ENCODE results near the gene LASP1. TPM values are rescaled to one million over a fixed set of nuclear protein-coding genes. Genes with fewer than 3 reads are reported as not detected.

The LASP1 gene
- total and polyA plus RNA-seq, 2 of the 4 experiments (the other 2 are of a cell fraction): 79.8 to 262 TPM

- H4K5ac ChIP-seq (ENCODE audit: low read depth, low read length): no peak overlapping the region
- H3K4me3 ChIP-seq (ENCODE audit: insufficient read depth, low read depth, low read length): no peak overlapping the region
- H2BK15ac ChIP-seq (ENCODE audit: low read depth, low read length): no peak overlapping the region
- H3K27ac ChIP-seq (ENCODE audit: insufficient read depth, low read length): no peak overlapping the region
- H3K9me3 ChIP-seq (ENCODE audit: control insufficient read depth, insufficient read depth, low read length): no peaks in the 10 kb centered on the region
- dilution Hi-C loops (cut with HindIII; ENCODE audit: low sequenced_read_pairs, unreplicated experiment): no loop called here
- H3K9me1 ChIP-seq (ENCODE audit: insufficient read depth, low read length): peaks cover 9% of the 10 kb centered on the region; the same call in 1 of the 2 replicates
- H2BK120ac ChIP-seq (ENCODE audit: low read depth, low read length): no peak overlapping the region
- no peak overlapping the region; a peak in 1 of 4 replicates for H4K8ac ChIP-seq (ENCODE audit: low read depth in 2 of 2, low read length in 2 of 2)
- DNase-seq (no peak), ATAC-seq (ENCODE audit: low read depth) (no peak)
- no peak overlapping the region for H2BK20ac ChIP-seq (ENCODE audit: low read depth, low read length)
- H3K14ac ChIP-seq (replicated peaks; ENCODE audit: low read depth, low read length): no peak overlapping the region
- H4K91ac ChIP-seq (ENCODE audit: insufficient read depth, low read depth, low read length): no peak overlapping the region
- WGBS, 2 experiments (ENCODE audit: extremely low coverage in 2 of 2, insufficient read length in 1 of 2): 100% methylated on average over 1 of the region's 16 CpGs; no CpG with 5 or more reads in 1 of the 2 experiments
- POLR2A ChIA-PET (ENCODE audit: unreplicated experiment): no interaction called here
- BruUV-seq (replicated peaks): no TSS peak
- H3K36me3 ChIP-seq (ENCODE audit: control insufficient read depth, insufficient read depth, low read length): peaks cover 62% of the 10 kb centered on the region
- no peaks in the 10 kb centered on the region for H3K27me3 ChIP-seq (ENCODE audit: control insufficient read depth, insufficient read depth, low read length)
- H3K9ac ChIP-seq (ENCODE audit: low read depth, low read length): no peak overlapping the region
- intact Hi-C loops (cut with micrococcal nuclease): no loop called here
- H3K4ac ChIP-seq (ENCODE audit: low read depth, low read length): no peak overlapping the region
- peaks cover 30 to 79% of the 10 kb centered on the region in 2 experiments; a peak in 3 of 4 replicates for H3K79me1 ChIP-seq (ENCODE audit: low read depth in 1 of 2, low read length in 2 of 2)
- H2BK5ac ChIP-seq (ENCODE audit: low read depth, low read length, poor library complexity, severe bottlenecking): peak overlapping the region; percentile 33
- peaks cover 48% of the 10 kb centered on the region for H4K20me1 ChIP-seq (ENCODE audit: insufficient read depth, low read length)
- no peak overlapping the region for H3K4me2 ChIP-seq (ENCODE audit: low read depth, low read length)
- H2AK5ac ChIP-seq (ENCODE audit: low read depth, low read length): no peak overlapping the region
- in situ Hi-C loops (cut with MboI; ENCODE audit: low sequenced_read_pairs): no loop called here
- H3K18ac ChIP-seq (ENCODE audit: low read depth, low read length): no peak overlapping the region
- no peak overlapping the region for H2AK9ac ChIP-seq (replicated peaks; ENCODE audit: low read depth, low read length, poor library complexity)
- H2AFZ ChIP-seq (replicated peaks; ENCODE audit: low read length, poor library complexity): no peak overlapping the region
- H3K56ac ChIP-seq (ENCODE audit: extremely low read depth, insufficient read depth, low read length): no peak overlapping the region
- CTCF ChIA-PET: no interaction called here
- H3K4me1 ChIP-seq (ENCODE audit: control insufficient read depth, insufficient read depth, low read length): peaks cover 9% of the 10 kb centered on the region; the same call in 1 of the 2 replicates
- H3K23ac ChIP-seq (ENCODE audit: low read depth, low read length): no peak overlapping the region
- TF ChIP-seq NFE2L2 (IDR thresholded peaks at IDR 0.05; ENCODE audit: low read depth, low read length): no peak
- TF ChIP-seq SMC3 (IDR thresholded peaks at IDR 0.05; ENCODE audit: low read depth, low read length): no peak
- TF ChIP-seq MAZ (IDR thresholded peaks at IDR 0.05; ENCODE audit: borderline replicate concordance, low read depth, low read length): no peak
- TF ChIP-seq, protein P1, sequence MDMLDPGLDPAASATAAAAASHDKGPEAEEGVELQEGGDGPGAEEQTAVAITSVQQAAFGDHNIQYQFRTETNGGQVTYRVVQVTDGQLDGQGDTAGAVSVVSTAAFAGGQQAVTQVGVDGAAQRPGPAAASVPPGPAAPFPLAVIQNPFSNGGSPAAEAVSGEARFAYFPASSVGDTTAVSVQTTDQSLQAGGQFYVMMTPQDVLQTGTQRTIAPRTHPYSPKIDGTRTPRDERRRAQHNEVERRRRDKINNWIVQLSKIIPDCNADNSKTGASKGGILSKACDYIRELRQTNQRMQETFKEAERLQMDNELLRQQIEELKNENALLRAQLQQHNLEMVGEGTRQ (IDR thresholded peaks at IDR 0.05; ENCODE audit: low read depth, low read length): no peak
- no peak for TF ChIP-seq BHLHE40 (IDR thresholded peaks at IDR 0.05; ENCODE audit: low read depth, low read length)
- TF ChIP-seq RAD21 (IDR thresholded peaks at IDR 0.05; ENCODE audit: low read length): no peak
- TF ChIP-seq POLR2A (IDR thresholded peaks at IDR 0.05; ENCODE audit: low read depth, low read length): no peak
- TF ChIP-seq RFX5 (IDR thresholded peaks at IDR 0.05; ENCODE audit: low read depth, low read length): no peak
- TF ChIP-seq RCOR1 (IDR thresholded peaks at IDR 0.05; ENCODE audit: insufficient replicate concordance, low read length): no peak
- no peak for TF ChIP-seq ELK1 (IDR thresholded peaks at IDR 0.05; ENCODE audit: borderline replicate concordance, low read depth, low read length)
- TF ChIP-seq, protein P2, sequence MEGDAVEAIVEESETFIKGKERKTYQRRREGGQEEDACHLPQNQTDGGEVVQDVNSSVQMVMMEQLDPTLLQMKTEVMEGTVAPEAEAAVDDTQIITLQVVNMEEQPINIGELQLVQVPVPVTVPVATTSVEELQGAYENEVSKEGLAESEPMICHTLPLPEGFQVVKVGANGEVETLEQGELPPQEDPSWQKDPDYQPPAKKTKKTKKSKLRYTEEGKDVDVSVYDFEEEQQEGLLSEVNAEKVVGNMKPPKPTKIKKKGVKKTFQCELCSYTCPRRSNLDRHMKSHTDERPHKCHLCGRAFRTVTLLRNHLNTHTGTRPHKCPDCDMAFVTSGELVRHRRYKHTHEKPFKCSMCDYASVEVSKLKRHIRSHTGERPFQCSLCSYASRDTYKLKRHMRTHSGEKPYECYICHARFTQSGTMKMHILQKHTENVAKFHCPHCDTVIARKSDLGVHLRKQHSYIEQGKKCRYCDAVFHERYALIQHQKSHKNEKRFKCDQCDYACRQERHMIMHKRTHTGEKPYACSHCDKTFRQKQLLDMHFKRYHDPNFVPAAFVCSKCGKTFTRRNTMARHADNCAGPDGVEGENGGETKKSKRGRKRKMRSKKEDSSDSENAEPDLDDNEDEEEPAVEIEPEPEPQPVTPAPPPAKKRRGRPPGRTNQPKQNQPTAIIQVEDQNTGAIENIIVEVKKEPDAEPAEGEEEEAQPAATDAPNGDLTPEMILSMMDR (conservative IDR thresholded peaks at IDR 0.05; ENCODE audit: low read depth, low read length): no peak
- no peak for TF ChIP-seq CEBPB (IDR thresholded peaks at IDR 0.05; ENCODE audit: low read depth, low read length)
- TF ChIP-seq CHD1 (IDR thresholded peaks at IDR 0.05; ENCODE audit: low read depth, low read length): no peak
- TF ChIP-seq MAFK (IDR thresholded peaks at IDR 0.05; ENCODE audit: low read depth, low read length): no peak
- TF ChIP-seq FOS (IDR thresholded peaks at IDR 0.05; ENCODE audit: low read depth, low read length): no peak
These were observed 49.6 kb downstream of the LASP1 start for GRCh38 chr17:38919316-38920078.

Measured in IMR-90 (cell line).